Stomach smooth muscle (tissue), 2 donors: ENCODE data around the gene SYS1.

ENCODE experiments used
- H3K27ac ChIP-seq: one replicate; pipeline ENCODE4 v1.7.0; 2013; ENCODE audit warnings: mild to moderate bottlenecking, low read length, inconsistent platforms
- H3K27me3 ChIP-seq, 2 donors: one replicate each; pipeline ENCODE4 v1.7.0; 2013; ENCODE audit warnings: low read length in 2 of 2; ENCODE audit not compliant: insufficient read depth in 2 of 2, control insufficient read depth in 1 of 2
- H3K36me3 ChIP-seq, 2 donors: one replicate each; pipeline ENCODE4 v1.7.0; 2013; ENCODE audit warnings: low read length in 2 of 2; ENCODE audit not compliant: control insufficient read depth in 2 of 2, insufficient read depth in 2 of 2
- H3K4me1 ChIP-seq: one replicate; pipeline ENCODE4 v1.7.0; 2013; ENCODE audit warnings: low read length; ENCODE audit not compliant: control insufficient read depth, insufficient read depth
- H3K4me3 ChIP-seq, 2 donors: one replicate each; pipeline ENCODE4 v1.7.0; 2013; ENCODE audit warnings: low read length in 2 of 2
- H3K9ac ChIP-seq, 2 donors: one replicate each; pipeline ENCODE4 v1.7.0; 2013; ENCODE audit warnings: low read length in 2 of 2, mild to moderate bottlenecking in 1 of 2
- H3K9me3 ChIP-seq, 2 donors: one replicate each; pipeline ENCODE4 v1.7.0; 2013; ENCODE audit warnings: low read length in 2 of 2; ENCODE audit not compliant: control insufficient read depth in 2 of 2
- donor health status: healthy.
- donor health status: Pancreatic carcinoma.

Gene SYS1

DNA sequence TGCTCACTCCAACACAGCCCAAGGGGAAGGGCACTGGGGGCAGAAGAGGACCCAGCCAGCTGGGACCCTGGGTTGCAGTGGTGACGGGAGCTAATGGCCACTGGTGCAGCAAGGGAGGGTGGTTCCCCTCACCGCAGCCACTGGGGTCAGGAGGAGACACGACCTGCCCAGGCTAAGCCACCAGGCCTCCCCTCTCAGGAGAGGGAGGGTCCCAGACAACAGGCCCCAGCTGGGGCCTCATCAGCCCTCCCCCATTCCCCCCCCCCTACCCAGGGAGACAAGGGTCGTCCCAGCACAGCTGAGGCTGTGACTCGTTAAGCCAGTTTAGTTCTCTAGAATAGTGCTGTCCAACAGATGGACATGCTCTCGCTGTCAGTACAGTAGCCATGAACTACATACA is 37.6 kb upstream of the SYS1 start:
- H3K27me3 ChIP-seq, result no peaks in the 10 kb centered on the region
- H3K9ac ChIP-seq, result no peak overlapping the region
- no peaks in the 10 kb centered on the region for H3K9me3 ChIP-seq
- no peak overlapping the region for H3K27ac ChIP-seq
- no peak overlapping the region for H3K4me3 ChIP-seq
- H3K4me1 ChIP-seq, result no peaks in the 10 kb centered on the region
- peaks cover 35 to 40% of the 10 kb centered on the region in 2 donors for H3K36me3 ChIP-seq

DNA sequence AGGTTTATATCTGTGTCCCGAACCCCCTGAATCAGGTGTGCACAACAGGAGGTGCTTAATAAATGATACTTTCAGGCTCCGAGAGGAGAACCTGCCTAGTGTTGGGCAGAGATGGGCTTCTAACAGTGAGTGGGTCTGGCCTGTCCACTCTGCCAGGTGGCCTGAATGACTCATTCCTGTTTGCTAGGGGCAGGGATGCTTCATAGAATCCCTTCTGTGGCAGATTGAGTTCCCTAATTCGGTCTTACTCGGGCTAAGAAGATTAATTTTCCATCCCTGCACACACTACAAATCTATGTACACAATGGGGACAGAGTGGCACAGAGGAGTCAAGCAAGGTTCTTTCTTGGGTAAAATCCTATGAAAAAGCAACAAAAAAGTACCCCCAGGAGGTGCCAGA is 34.5 kb upstream of the SYS1 start:
- no peak overlapping the region for H3K27ac ChIP-seq
- no peak overlapping the region for H3K4me3 ChIP-seq
- peaks cover 53 to 56% of the 10 kb centered on the region in 2 donors for H3K36me3 ChIP-seq
- no peaks in the 10 kb centered on the region for H3K27me3 ChIP-seq
- H3K4me1 ChIP-seq, result no peaks in the 10 kb centered on the region
- no peak overlapping the region for H3K9ac ChIP-seq
- H3K9me3 ChIP-seq, result no peaks in the 10 kb centered on the region

DNA sequence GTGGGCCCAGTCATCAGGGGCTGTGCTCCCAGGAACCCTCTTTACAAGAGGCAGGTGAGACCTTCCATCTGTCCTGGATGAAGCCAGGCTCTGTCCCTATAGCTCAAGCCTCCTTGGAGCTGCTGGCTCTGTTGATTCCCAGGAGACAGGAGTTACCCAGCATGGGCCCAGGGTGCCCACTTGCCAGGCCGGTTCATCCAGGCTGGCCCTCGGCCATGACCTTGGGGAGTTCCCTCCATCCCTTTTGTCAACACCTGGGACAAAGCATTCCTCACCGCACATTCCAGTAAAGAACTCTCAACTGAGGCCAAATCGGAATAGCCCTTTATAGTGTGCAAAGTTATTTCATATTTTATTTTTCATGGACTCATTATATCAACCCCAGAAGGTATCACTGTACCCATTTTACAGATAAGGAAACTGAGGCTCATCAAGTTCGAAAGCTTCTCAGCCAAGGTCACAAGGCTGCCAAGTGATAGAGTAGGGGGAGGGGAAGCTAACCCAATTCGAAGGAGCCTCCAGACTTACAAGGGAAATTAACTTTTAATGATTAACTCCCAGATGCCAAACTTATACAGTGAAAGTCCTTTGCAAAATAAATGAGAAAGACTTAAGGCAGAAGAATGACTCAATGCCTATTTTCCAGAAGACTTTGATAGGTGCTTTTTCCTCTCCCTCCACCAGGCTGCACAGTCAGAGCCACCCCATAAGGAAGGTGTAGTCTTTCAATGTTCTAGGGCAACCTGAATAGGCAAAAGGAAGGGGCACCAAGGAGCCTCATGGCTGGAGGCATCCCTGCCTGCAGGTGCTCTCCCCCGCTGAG is 33.2 kb upstream of the SYS1 start:
- H3K36me3 ChIP-seq, result peaks cover 54 to 58% of the 10 kb centered on the region in 2 donors
- no peaks in the 10 kb centered on the region for H3K4me1 ChIP-seq
- no peaks in the 10 kb centered on the region for H3K27me3 ChIP-seq
- H3K9me3 ChIP-seq, result no peaks in the 10 kb centered on the region
- H3K9ac ChIP-seq, result no peak overlapping the region
- no peak overlapping the region for H3K4me3 ChIP-seq
- H3K27ac ChIP-seq, result no peak overlapping the region

DNA sequence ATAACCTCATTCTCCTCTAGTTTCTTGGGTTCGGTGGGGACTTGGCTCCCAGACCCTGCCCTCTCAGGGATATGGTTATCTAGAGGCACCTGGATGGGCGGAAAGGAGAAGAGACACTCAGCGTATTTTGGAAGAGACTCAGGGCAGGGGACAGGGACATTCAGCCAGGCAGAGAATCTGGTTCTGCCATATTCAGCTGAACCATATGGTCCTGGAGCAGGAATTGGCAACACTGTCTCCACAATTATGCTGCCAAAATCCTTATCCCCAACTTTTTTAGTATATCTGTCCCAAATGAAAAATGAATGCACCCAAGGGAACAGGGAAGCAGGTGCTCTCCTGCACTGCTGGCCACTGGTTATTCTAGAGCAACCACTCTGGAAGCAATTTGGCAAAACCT is 32.5 kb upstream of the SYS1 start:
- no peaks in the 10 kb centered on the region for H3K9me3 ChIP-seq
- peaks cover 60% of the 10 kb centered on the region in 2 donors for H3K36me3 ChIP-seq
- H3K27ac ChIP-seq, result no peak overlapping the region
- no peaks in the 10 kb centered on the region for H3K27me3 ChIP-seq
- H3K4me3 ChIP-seq, result no peak overlapping the region
- H3K4me1 ChIP-seq, result no peaks in the 10 kb centered on the region
- no peak overlapping the region for H3K9ac ChIP-seq

DNA sequence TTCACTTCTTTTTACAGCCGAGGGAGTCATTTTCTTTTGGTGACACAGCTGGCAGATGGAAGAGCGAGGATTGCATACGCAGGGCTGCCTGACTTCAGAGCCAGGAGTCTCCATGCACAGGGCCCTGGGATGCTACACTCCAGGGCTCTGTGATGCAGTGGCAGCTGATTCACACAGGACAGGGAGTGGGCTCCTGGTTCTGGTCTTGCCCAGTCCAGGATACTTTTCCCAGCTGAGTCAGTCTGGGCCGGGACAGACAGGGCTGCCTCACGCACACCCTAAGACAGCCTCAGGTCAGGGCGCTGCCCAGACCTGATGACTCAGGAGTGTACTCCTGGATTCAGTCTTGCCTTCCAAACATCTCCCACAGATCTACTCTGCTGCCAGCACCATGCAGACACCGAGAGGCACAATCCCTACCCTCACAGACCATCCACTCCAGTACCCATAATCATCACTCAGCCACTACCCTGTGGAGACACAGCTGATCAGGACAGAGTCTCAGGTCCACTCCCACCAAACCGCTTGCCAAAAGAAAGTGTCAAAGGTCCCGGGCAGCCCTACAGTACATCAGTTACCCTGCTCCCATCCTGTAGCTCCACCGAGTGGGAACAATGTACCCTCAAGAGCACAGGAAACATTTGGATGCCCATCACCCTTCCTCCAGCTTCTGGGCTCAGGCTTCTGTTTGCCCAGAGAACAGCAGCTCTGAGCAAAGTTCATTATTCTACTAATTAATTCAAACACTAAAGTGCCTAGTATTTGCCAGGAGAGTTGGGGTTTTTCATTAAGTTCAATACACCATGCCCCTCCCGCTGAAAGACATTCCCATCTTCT is 26.2 kb upstream of the SYS1 start:
- peak overlapping the region; percentile 27 to 35 for H3K4me3 ChIP-seq
- H3K27ac ChIP-seq, result peak overlapping the region; percentile 85
- no peaks in the 10 kb centered on the region for H3K9me3 ChIP-seq
- H3K4me1 ChIP-seq, result peaks cover 52% of the 10 kb centered on the region
- peak overlapping the region; percentile 66 to 72 for H3K9ac ChIP-seq
- H3K27me3 ChIP-seq, result no peaks in the 10 kb centered on the region
- peaks cover 15 to 28% of the 10 kb centered on the region in 2 donors for H3K36me3 ChIP-seq

DNA sequence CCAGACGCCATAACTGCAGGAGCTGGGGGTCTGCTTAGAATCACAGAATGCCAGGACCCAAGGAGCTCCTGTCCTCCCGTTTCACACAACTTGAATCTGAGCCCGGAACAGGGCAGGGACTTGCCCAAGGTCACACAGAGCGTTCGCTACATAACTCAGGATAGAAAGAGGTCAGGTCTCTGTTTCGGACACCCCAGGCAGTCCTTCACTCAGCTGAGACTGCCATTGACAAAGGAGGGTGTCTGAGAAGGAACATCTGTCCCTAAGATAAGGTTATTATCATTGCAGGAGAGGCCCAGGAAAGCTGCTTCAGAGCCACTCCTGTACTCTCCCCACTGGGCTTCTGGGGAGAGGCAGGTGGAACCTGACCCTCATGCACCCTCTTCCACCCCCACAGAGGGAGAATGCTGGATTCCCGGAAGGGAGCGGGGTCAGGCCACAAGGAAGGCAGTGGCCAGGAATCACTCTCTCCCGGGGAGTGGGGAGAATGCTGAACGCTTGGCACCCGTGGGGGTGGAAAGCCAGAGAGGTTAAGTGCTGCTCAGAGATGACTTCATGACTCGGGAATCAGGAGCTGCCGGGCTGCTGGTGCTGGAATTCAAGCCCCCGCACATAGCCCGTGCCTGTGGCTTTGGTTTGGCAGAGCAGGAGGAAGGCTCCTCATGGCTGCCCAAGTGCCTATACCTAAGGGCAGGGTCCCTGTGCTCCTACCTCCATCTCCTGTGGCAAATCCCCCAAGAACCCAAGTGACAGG is 25.4 kb upstream of the SYS1 start:
- Histone ChIP-seq H3K9me3 (no peaks in the 10 kb centered on the region), H3K4me1 (peaks cover 60% of the 10 kb centered on the region), H3K36me3 (peaks cover 15 to 25% of the 10 kb centered on the region in 2 donors), H3K27me3 (no peaks in the 10 kb centered on the region), H3K4me3 (peak overlapping the region; percentile 27 to 35), H3K9ac (peak overlapping the region; percentile 66 to 72), H3K27ac (peak overlapping the region; percentile 85)

DNA sequence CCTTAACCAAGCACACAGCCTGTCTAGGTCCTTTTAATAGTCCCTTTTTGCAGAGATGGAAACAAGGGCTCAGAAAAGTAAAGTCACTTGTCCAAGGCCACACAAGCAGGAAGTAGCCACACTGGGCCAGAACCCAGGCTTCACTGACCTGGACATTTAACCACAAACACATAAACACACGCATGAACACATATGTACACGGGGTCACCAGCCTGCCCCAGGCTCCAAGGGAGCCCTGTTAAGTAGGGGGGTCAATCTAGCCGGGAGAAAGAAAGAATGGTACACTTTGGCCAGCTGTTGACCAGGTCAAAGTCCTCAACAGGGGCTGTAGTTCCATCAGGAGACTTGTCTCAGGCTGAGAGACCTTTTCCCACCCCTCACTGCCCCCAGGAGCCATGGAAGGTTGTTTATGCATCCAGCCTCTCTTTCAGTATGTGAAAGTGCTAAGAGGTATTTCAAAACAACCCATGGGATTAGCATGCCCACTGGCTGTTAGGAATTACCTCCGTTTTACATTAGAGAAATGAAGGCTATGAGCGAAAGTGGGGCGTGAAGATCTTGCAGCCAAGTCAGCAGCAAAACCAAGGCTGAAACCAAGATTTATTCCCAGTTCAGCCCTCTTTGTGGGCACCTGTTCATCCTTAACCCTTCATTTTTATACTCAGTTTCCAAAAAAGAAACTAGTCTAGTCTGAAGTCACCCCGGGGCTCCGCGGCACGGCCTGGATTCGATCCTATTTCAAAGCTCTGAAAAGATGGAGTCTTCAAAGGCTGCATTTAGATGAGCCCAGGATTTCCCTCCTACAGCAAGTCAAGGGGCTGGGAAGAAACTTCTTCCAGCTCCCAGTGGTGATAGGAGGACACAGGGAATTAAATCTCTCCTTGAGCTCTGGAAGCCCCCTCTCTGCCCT is 24.6 kb upstream of the SYS1 start:
- peak overlapping the region; percentile 9 to 35 for H3K4me3 ChIP-seq
- peak overlapping the region; percentile 66 for H3K9ac ChIP-seq
- H3K9me3 ChIP-seq, result no peaks in the 10 kb centered on the region
- H3K27me3 ChIP-seq, result no peaks in the 10 kb centered on the region
- peak overlapping the region; percentile 85 for H3K27ac ChIP-seq
- H3K36me3 ChIP-seq, result peaks cover 11 to 20% of the 10 kb centered on the region in 2 donors
- H3K4me1 ChIP-seq, result peaks cover 68% of the 10 kb centered on the region

DNA sequence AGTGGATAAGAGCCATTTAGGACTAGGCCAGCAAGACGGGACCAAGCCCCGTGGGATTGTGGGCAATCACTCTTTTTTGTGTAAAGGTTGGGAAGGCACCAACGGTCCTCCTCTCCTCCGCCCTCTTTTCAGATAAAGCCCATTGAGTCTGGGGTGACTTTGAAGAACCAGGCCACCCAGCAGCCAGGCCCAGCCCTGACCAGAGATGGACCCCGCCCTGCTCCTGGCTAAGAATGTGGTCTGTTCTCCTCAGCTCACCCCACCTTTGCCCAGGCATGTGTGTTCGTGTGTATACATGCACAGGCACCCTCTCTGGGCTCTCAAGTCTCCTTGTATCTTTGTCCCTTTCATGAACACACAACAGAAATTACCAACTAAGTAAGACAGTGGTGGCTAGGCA is 23.9 kb upstream of the SYS1 start:
- peak overlapping the region; percentile 85 for H3K27ac ChIP-seq
- no peaks in the 10 kb centered on the region for H3K9me3 ChIP-seq
- H3K4me1 ChIP-seq, result peaks cover 75% of the 10 kb centered on the region
- H3K36me3 ChIP-seq, result peaks cover 11 to 20% of the 10 kb centered on the region in 2 donors
- no peaks in the 10 kb centered on the region for H3K27me3 ChIP-seq
- peak overlapping the region in 1 of 2 donors; percentile 66 for H3K9ac ChIP-seq
- H3K4me3 ChIP-seq, result peak overlapping the region in 1 of 2 donors; percentile 35

DNA sequence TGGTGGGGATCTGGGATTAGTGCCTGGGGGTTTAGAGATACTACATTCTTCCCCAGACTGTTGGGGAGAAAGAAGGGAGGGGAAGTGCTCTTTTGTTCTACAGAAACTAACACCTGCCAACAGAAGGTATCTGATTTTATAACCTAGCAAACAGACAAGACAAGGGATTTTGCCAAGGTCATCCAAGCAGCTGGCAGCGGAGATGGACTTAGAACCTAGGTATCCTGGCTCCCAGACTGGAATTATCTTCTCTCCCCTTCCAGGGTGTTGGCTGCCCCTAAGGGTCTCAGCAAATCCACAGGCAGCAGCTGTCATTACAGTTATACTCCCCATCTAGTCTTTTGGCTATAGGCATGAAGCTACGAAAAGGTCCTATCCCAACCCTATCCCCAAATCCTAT is 23.2 kb upstream of the SYS1 start:
- no peak overlapping the region for H3K4me3 ChIP-seq
- peak overlapping the region; percentile 85 for H3K27ac ChIP-seq
- peaks cover 83% of the 10 kb centered on the region for H3K4me1 ChIP-seq
- peak overlapping the region in 1 of 2 donors; percentile 21 for H3K9ac ChIP-seq
- no peaks in the 10 kb centered on the region for H3K27me3 ChIP-seq
- H3K36me3 ChIP-seq, result peaks cover 9 to 19% of the 10 kb centered on the region in 2 donors
- no peaks in the 10 kb centered on the region for H3K9me3 ChIP-seq
